ENCODE results near the gene TNFAIP2.
A peak's percentile ranks its signal among the peaks of the same experiment; 100 is the strongest.

DNA sequence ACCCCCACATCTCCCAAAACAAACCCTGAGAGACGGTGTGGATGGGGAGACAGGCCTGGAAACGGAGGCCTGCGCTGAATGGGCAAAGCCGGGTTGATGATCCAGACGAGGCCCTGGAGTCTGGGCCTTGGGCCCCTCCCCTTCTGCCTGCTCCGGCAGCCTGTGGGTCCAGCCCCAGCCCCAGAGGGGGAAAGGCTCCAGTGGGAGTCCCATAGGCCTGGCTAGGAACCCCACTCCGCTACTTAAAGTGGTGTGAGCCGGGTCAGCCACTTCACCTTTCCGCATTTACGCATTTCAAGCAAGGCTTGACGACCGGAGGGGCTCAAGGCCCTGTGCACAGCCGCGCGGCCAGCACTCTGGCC is 695 bp upstream of the TNFAIP2 start:
- TF ChIP-seq, protein P1, sequence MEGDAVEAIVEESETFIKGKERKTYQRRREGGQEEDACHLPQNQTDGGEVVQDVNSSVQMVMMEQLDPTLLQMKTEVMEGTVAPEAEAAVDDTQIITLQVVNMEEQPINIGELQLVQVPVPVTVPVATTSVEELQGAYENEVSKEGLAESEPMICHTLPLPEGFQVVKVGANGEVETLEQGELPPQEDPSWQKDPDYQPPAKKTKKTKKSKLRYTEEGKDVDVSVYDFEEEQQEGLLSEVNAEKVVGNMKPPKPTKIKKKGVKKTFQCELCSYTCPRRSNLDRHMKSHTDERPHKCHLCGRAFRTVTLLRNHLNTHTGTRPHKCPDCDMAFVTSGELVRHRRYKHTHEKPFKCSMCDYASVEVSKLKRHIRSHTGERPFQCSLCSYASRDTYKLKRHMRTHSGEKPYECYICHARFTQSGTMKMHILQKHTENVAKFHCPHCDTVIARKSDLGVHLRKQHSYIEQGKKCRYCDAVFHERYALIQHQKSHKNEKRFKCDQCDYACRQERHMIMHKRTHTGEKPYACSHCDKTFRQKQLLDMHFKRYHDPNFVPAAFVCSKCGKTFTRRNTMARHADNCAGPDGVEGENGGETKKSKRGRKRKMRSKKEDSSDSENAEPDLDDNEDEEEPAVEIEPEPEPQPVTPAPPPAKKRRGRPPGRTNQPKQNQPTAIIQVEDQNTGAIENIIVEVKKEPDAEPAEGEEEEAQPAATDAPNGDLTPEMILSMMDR (conservative IDR thresholded peaks at IDR 0.05) = 0 out of 2 replicates have a peak, but pooled peaks have one; percentile 22
- no peak for TF ChIP-seq EZH2 (IDR thresholded peaks at IDR 0.05; ENCODE audit: low read depth)

Data from PC-9 (cell line).